ENCODE measurements around the gene GNRHR. TPM values are rescaled to one million over a fixed set of nuclear protein-coding genes. Genes with fewer than 3 reads are reported as not detected.

Gene GNRHR
- not detected in 2 replicates for total RNA-seq
- not detected in 2 replicates for polyA plus RNA-seq

DNA sequence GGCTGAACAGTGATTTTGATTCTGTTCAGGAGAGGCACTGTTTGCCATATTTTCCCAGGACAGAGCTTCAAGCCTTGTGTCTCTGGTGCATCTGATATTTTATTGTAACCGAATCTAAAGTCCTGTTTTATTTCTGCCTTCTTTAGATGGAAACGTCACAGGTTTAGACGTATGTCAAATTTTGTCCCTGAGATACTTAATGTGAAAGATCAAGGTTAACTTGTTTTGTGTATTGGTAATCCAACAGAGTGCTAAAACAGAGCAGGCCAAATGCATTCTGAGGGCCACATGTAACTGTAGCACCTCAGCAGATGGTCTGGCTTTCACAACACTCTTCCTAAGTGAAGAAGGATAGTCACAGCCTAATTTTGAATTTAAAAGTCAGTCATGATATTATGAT is at the start of gene GNRHR:
Gene GNRHR (minus strand): TSS at position 101 of the 400 bp plus-strand sequence. CDS start 53 bp downstream, at position 48.
- H2AFZ ChIP-seq, result no peak within 1 kb of the TSS
- no peaks in the 10 kb centered on the region for H3K4me1 ChIP-seq (ENCODE audit: insufficient read depth)
- H3K36me3 ChIP-seq (replicated peaks; ENCODE audit: insufficient read depth, low read depth), result no peaks in the 10 kb centered on the region
- no peak for TF ChIP-seq EZH2 (IDR thresholded peaks at IDR 0.05; ENCODE audit: borderline replicate concordance)
- TF ChIP-seq EZH2phosphoT487 (IDR thresholded peaks at IDR 0.05; ENCODE audit: low read depth, severe bottlenecking, unreplicated experiment), result no peak
- TF ChIP-seq CTCF (IDR thresholded peaks at IDR 0.05; ENCODE audit: poor library complexity), result no peak
- no peaks in the 10 kb centered on the region for H3K9me2 ChIP-seq (replicated peaks; ENCODE audit: insufficient read depth)
- no peak within 1 kb of the TSS for H3K27ac ChIP-seq
- H3K27me3 ChIP-seq, result no peaks in the 10 kb centered on the region
- WGBS (ENCODE audit: low lambda C conversion rate, missing lambda C conversion rate), result 92% methylated on average over 3 of the region's 3 CpGs
- no peaks in the 10 kb centered on the region for H3K79me2 ChIP-seq
- H4K20me1 ChIP-seq (ENCODE audit: insufficient read depth, poor library complexity, severe bottlenecking), result no peaks in the 10 kb centered on the region
- H3K4me3 ChIP-seq, result no peak within 1 kb of the TSS
- no peak for DNase-seq (ENCODE audit: low spot score)
- no peaks in the 10 kb centered on the region for H3K9me3 ChIP-seq (ENCODE audit: low read depth)
- no peak within 1 kb of the TSS for H3K4me2 ChIP-seq

- TF ChIP-seq CTCF (IDR thresholded peaks at IDR 0.05; ENCODE audit: poor library complexity), result no peak
- no peak for TF ChIP-seq EZH2 (IDR thresholded peaks at IDR 0.05; ENCODE audit: borderline replicate concordance)
- no peak for TF ChIP-seq EZH2phosphoT487 (IDR thresholded peaks at IDR 0.05; ENCODE audit: low read depth, severe bottlenecking, unreplicated experiment)
These were observed 42.6 kb upstream of the GNRHR start for GRCh38 chr4:67796810-67797209.

GRCh38 chr4:67790721-67791120 is 36.5 kb upstream of the GNRHR start:
- Histone ChIP-seq H3K36me3 (replicated peaks; ENCODE audit: insufficient read depth, low read depth) (no peaks in the 10 kb centered on the region), H3K9me2 (replicated peaks; ENCODE audit: insufficient read depth) (no peaks in the 10 kb centered on the region), H3K79me2 (no peaks in the 10 kb centered on the region), H3K27ac (no peak overlapping the region), H3K4me3 (no peak overlapping the region), H4K20me1 (ENCODE audit: insufficient read depth, poor library complexity, severe bottlenecking) (no peaks in the 10 kb centered on the region), H3K4me2 (no peak overlapping the region), H3K4me1 (ENCODE audit: insufficient read depth) (no peaks in the 10 kb centered on the region), H3K27me3 (no peaks in the 10 kb centered on the region), H2AFZ (no peak overlapping the region), H3K9me3 (ENCODE audit: low read depth) (no peaks in the 10 kb centered on the region)
- TF ChIP-seq EZH2 (IDR thresholded peaks at IDR 0.05; ENCODE audit: borderline replicate concordance), result no peak
- no peak for TF ChIP-seq CTCF (IDR thresholded peaks at IDR 0.05; ENCODE audit: poor library complexity)
- TF ChIP-seq EZH2phosphoT487 (IDR thresholded peaks at IDR 0.05; ENCODE audit: low read depth, severe bottlenecking, unreplicated experiment), result no peak
- DNase-seq (ENCODE audit: low spot score), result no peak

More at GRCh38 chr4:67796810-67797209, 42.6 kb upstream of the GNRHR start:
- H3K4me1 ChIP-seq (ENCODE audit: insufficient read depth), result no peaks in the 10 kb centered on the region
- H3K9me2 ChIP-seq (replicated peaks; ENCODE audit: insufficient read depth), result no peaks in the 10 kb centered on the region
- H3K27ac ChIP-seq, result no peak overlapping the region
- no peak overlapping the region for H3K4me3 ChIP-seq
- no peaks in the 10 kb centered on the region for H3K9me3 ChIP-seq (ENCODE audit: low read depth)
- H3K79me2 ChIP-seq, result no peaks in the 10 kb centered on the region
- H3K27me3 ChIP-seq, result no peaks in the 10 kb centered on the region
- H4K20me1 ChIP-seq (ENCODE audit: insufficient read depth, poor library complexity, severe bottlenecking), result no peaks in the 10 kb centered on the region
- H3K36me3 ChIP-seq (replicated peaks; ENCODE audit: insufficient read depth, low read depth), result no peaks in the 10 kb centered on the region
- DNase-seq (ENCODE audit: low spot score), result no peak
- no peak overlapping the region for H2AFZ ChIP-seq
- H3K4me2 ChIP-seq, result no peak overlapping the region

DNA sequence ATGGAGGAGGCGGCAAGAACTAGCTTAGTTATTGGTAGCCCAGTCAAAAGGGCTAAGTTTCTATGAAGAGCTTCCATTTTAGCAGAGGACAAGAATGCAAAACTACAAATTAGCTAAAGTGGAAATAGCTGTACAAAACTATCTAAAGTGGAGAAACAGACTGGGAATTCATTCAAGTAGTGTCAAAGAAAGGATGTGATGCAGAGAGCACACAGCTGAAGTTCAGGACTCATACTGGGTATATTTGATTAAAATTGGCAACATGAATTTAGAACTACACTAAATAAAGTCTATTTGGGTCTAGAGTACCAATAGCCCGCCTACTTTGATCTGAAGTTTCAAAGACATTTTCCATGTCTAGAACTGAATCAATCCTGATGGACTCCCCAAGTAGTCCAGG is 33.1 kb upstream of the GNRHR start:
- Histone ChIP-seq H3K27me3 (no peaks in the 10 kb centered on the region), H3K9me3 (ENCODE audit: low read depth) (no peaks in the 10 kb centered on the region), H3K36me3 (replicated peaks; ENCODE audit: insufficient read depth, low read depth) (no peaks in the 10 kb centered on the region), H3K27ac (no peak overlapping the region), H2AFZ (no peak overlapping the region), H3K79me2 (no peaks in the 10 kb centered on the region), H3K4me1 (ENCODE audit: insufficient read depth) (no peaks in the 10 kb centered on the region), H3K9me2 (replicated peaks; ENCODE audit: insufficient read depth) (no peaks in the 10 kb centered on the region), H3K4me3 (no peak overlapping the region), H3K4me2 (no peak overlapping the region), H4K20me1 (ENCODE audit: insufficient read depth, poor library complexity, severe bottlenecking) (no peaks in the 10 kb centered on the region)
- TF ChIP-seq CTCF (IDR thresholded peaks at IDR 0.05; ENCODE audit: poor library complexity) (no peak), EZH2phosphoT487 (IDR thresholded peaks at IDR 0.05; ENCODE audit: low read depth, severe bottlenecking, unreplicated experiment) (no peak), EZH2 (IDR thresholded peaks at IDR 0.05; ENCODE audit: borderline replicate concordance) (no peak)
- 94% methylated on average over 2 of the region's 2 CpGs for WGBS (ENCODE audit: low lambda C conversion rate, missing lambda C conversion rate)
- DNase-seq (ENCODE audit: low spot score), result no peak
